ENCODE measurements around the gene TAS2R43. TPM values are rescaled to one million over a fixed set of nuclear protein-coding genes. Genes with fewer than 3 reads are reported as not detected.
A peak's percentile ranks its signal among the peaks of the same experiment; 100 is the strongest.
"Not testable (repeated sequence)": the region's sequence is repeated elsewhere in the genome, so short reads cannot be mapped to it uniquely, and the experiment has no call there.

TAS2R43 gene
- total and polyA plus RNA-seq, 4 donors, result 1.0 to 15.1 TPM; not detected in 2

DNA sequence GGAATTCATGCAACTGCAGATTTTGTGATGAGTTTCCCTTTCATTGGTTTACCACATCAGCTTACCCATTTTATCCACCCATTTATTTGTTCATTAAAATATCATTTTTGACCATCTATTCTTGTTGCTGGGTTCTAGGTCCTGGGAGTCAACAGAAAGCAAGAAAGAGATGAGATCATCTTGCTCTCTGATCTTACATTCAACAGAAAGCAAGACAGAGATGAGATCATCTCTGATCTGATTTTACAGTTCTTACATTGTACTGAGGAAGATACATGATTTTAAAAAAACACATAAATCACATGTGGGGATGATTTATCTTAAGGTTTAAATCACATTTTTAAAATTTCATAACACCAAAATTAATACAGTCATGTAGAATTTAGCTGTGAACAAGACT is 32.3 kb downstream of the TAS2R43 start:
- H3K9me3 ChIP-seq (ENCODE audit: control insufficient read depth in 4 of 4, insufficient read depth in 3 of 4, low read length in 3 of 4), result no peaks in the 10 kb centered on the region
- no peaks in the 10 kb centered on the region for H3K4me1 ChIP-seq (ENCODE audit: control insufficient read depth in 5 of 5, insufficient read depth in 5 of 5, low read length in 5 of 5)
- H3K27ac ChIP-seq (ENCODE audit: low read depth in 1 of 2, low read length in 1 of 2), result no peak overlapping the region
- DNase-seq (no peak), ATAC-seq (ENCODE audit: insufficient read depth, low FRiP score) (no peak)
- no peak overlapping the region for H3K9ac ChIP-seq (ENCODE audit: insufficient read depth in 1 of 2, low read length in 2 of 2)
- H3K36me3 ChIP-seq (ENCODE audit: control insufficient read depth in 4 of 4, insufficient read depth in 4 of 4, low read length in 4 of 4), result peaks cover 0 to 1% (median 0%) of the 10 kb centered on the region in 4 donors
- H3K27me3 ChIP-seq (ENCODE audit: control insufficient read depth in 3 of 3, insufficient read depth in 3 of 3, low read length in 2 of 3), result no peaks in the 10 kb centered on the region
- TF ChIP-seq, protein P1, sequence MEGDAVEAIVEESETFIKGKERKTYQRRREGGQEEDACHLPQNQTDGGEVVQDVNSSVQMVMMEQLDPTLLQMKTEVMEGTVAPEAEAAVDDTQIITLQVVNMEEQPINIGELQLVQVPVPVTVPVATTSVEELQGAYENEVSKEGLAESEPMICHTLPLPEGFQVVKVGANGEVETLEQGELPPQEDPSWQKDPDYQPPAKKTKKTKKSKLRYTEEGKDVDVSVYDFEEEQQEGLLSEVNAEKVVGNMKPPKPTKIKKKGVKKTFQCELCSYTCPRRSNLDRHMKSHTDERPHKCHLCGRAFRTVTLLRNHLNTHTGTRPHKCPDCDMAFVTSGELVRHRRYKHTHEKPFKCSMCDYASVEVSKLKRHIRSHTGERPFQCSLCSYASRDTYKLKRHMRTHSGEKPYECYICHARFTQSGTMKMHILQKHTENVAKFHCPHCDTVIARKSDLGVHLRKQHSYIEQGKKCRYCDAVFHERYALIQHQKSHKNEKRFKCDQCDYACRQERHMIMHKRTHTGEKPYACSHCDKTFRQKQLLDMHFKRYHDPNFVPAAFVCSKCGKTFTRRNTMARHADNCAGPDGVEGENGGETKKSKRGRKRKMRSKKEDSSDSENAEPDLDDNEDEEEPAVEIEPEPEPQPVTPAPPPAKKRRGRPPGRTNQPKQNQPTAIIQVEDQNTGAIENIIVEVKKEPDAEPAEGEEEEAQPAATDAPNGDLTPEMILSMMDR (IDR thresholded peaks at IDR 0.05; ENCODE audit: control extremely low read depth, extremely low read depth), result no peak
- no peak overlapping the region for H3K4me3 ChIP-seq

GRCh38 chr12:11059041-11059440 is 33.1 kb downstream of the TAS2R43 start:
- Histone ChIP-seq H3K27ac (ENCODE audit: low read depth in 1 of 2, low read length in 1 of 2) (no peak overlapping the region), H3K4me3 (no peak overlapping the region), H3K9me3 (ENCODE audit: control insufficient read depth in 4 of 4, insufficient read depth in 3 of 4, low read length in 3 of 4) (no peaks in the 10 kb centered on the region), H3K4me1 (ENCODE audit: control insufficient read depth in 5 of 5, insufficient read depth in 5 of 5, low read length in 5 of 5) (no peaks in the 10 kb centered on the region), H3K9ac (ENCODE audit: insufficient read depth in 1 of 2, low read length in 2 of 2) (no peak overlapping the region), H3K36me3 (ENCODE audit: control insufficient read depth in 4 of 4, insufficient read depth in 4 of 4, low read length in 4 of 4) (peaks cover 0 to 1% (median 0%) of the 10 kb centered on the region in 4 donors), H3K27me3 (ENCODE audit: control insufficient read depth in 3 of 3, insufficient read depth in 3 of 3, low read length in 2 of 3) (no peaks in the 10 kb centered on the region)
- no peak for ATAC-seq (ENCODE audit: insufficient read depth, low FRiP score)
- no peak for DNase-seq
- TF ChIP-seq, protein P1 (IDR thresholded peaks at IDR 0.05; ENCODE audit: control extremely low read depth, extremely low read depth), result no peak
- WGBS, 2 donors, result 94 to 96% methylated on average over 3 of the region's 3 CpGs

- 93 to 95% methylated on average over 2 of the region's 2 CpGs for WGBS, 2 donors
- ATAC-seq (ENCODE audit: insufficient read depth, low FRiP score), result no peak
- TF ChIP-seq, protein P1 (IDR thresholded peaks at IDR 0.05; ENCODE audit: control extremely low read depth, extremely low read depth), result no peak
Measured at GRCh38 chr12:11055306-11055705, 36.8 kb downstream of the TAS2R43 start.

DNA sequence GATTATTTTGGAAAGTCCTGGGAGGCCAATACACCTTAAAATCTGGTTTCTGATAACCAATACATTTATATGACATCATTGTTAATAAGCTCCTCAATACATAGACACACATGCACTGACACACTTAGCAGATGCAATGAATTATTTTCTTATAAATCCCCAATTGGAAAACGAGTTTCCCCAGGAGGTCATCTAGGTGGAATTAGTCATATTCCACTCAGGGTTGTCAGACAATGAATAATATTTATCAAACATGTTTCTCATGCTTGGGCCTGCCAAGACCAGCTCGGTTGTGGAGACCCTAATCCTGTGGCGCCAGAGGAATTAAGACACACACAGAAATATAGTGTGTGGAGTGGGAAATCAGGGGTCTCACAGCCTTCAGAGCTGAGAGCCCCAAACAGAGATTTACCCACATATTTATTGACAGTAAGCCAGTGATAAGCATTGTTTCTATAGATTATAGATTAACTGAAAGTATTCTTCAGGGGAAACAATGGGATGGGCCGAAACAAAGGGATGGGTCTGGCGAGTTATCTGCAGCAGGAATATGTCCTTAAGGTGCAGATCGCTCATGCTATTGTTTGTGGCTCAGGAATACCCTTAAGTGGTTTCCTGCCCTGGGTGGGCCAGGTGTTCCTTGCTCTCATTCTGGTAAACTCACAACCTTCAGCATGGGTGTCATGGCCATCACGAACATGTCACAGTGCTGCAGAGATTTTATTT is 42.1 kb downstream of the TAS2R43 start:
- H3K27ac ChIP-seq (ENCODE audit: low read depth in 1 of 2, low read length in 1 of 2); DNase-seq: not testable (repeated sequence)
- 96 to 97% methylated on average over 7 of the region's 7 CpGs for WGBS, 2 donors

More at GRCh38 chr12:11055306-11055705, 36.8 kb downstream of the TAS2R43 start:
- no peak overlapping the region for H3K4me3 ChIP-seq
- H3K9me3 ChIP-seq (ENCODE audit: control insufficient read depth in 4 of 4, insufficient read depth in 3 of 4, low read length in 3 of 4), result no peaks in the 10 kb centered on the region
- H3K27ac ChIP-seq (ENCODE audit: low read depth in 1 of 2, low read length in 1 of 2), result no peak overlapping the region
- H3K4me1 ChIP-seq (ENCODE audit: control insufficient read depth in 5 of 5, insufficient read depth in 5 of 5, low read length in 5 of 5), result no peaks in the 10 kb centered on the region
- H3K27me3 ChIP-seq (ENCODE audit: control insufficient read depth in 3 of 3, insufficient read depth in 3 of 3, low read length in 2 of 3), result no peaks in the 10 kb centered on the region
- no peak for DNase-seq
- H3K9ac ChIP-seq (ENCODE audit: insufficient read depth in 1 of 2, low read length in 2 of 2), result no peak overlapping the region
- peaks cover 0 to 1% (median 0%) of the 10 kb centered on the region in 4 donors for H3K36me3 ChIP-seq (ENCODE audit: control insufficient read depth in 4 of 4, insufficient read depth in 4 of 4, low read length in 4 of 4)

GRCh38 chr12:11041366-11041765 is 50.7 kb downstream of the TAS2R43 start:
- not testable (repeated sequence) for H3K36me3 ChIP-seq (ENCODE audit: control insufficient read depth in 4 of 4, insufficient read depth in 4 of 4, low read length in 4 of 4); H3K4me1 ChIP-seq (ENCODE audit: control insufficient read depth in 5 of 5, insufficient read depth in 5 of 5, low read length in 5 of 5); H3K9ac ChIP-seq (ENCODE audit: insufficient read depth in 1 of 2, low read length in 2 of 2); H3K4me3 ChIP-seq; H3K27me3 ChIP-seq (ENCODE audit: control insufficient read depth in 3 of 3, insufficient read depth in 3 of 3, low read length in 2 of 3); ATAC-seq (ENCODE audit: insufficient read depth, low FRiP score); H3K27ac ChIP-seq (ENCODE audit: low read depth in 1 of 2, low read length in 1 of 2); H3K9me3 ChIP-seq (ENCODE audit: control insufficient read depth in 4 of 4, insufficient read depth in 3 of 4, low read length in 3 of 4)
- DNase-seq, result peak in 2 of 3 donors; percentile 14 to 21
- 68 to 92% methylated on average over 2 of the region's 2 CpGs for WGBS, 2 donors

More for the DNA sequence above, 42.1 kb downstream of the TAS2R43 start:
- ATAC-seq (ENCODE audit: insufficient read depth, low FRiP score); H3K9ac ChIP-seq (ENCODE audit: insufficient read depth in 1 of 2, low read length in 2 of 2); H3K9me3 ChIP-seq (ENCODE audit: control insufficient read depth in 4 of 4, insufficient read depth in 3 of 4, low read length in 3 of 4); H3K36me3 ChIP-seq (ENCODE audit: control insufficient read depth in 4 of 4, insufficient read depth in 4 of 4, low read length in 4 of 4); H3K27me3 ChIP-seq (ENCODE audit: control insufficient read depth in 3 of 3, insufficient read depth in 3 of 3, low read length in 2 of 3); H3K4me3 ChIP-seq: not testable (repeated sequence)
- peaks cover 0 to 11% (median 0%) of the 10 kb centered on the region in 5 donors for H3K4me1 ChIP-seq (ENCODE audit: control insufficient read depth in 5 of 5, insufficient read depth in 5 of 5, low read length in 5 of 5)
